H9 (cell line): Measurements from ENCODE around the gene APBA3. TPM values are rescaled to one million over a fixed set of nuclear protein-coding genes. Genes with fewer than 3 reads are reported as not detected.

ENCODE experiments used
- DNase-seq: peaks from one replicate; pipeline ENCODE4 v3.0.0-alpha.2; 2017
- H2AFZ ChIP-seq: one replicate; pipeline ENCODE4 v1.6.1; 2013; ENCODE audit warnings: mild to moderate bottlenecking, low read length, control low read depth, moderate library complexity
- H2AK5ac ChIP-seq: 2 replicates; pipeline ENCODE4 v1.6.1; 2013; ENCODE audit warnings: low read length, control low read depth, mixed read lengths; ENCODE audit not compliant: insufficient read length
- H2BK120ac ChIP-seq: one replicate; pipeline ENCODE4 v1.6.1; 2013; ENCODE audit warnings: low read depth, mild to moderate bottlenecking, low read length, control low read depth, inconsistent platforms; ENCODE audit not compliant: poor library complexity, severe bottlenecking
- H2BK12ac ChIP-seq: 2 replicates; pipeline ENCODE4 v1.6.1; 2013; ENCODE audit warnings: low read length, control low read depth, mixed read lengths, low read depth; ENCODE audit not compliant: insufficient read length
- H2BK15ac ChIP-seq: 2 replicates; pipeline ENCODE4 v1.6.1; 2013; ENCODE audit warnings: low read depth, low read length, control low read depth
- H2BK20ac ChIP-seq: one replicate; pipeline ENCODE4 v1.6.1; 2013; ENCODE audit warnings: low read depth, mild to moderate bottlenecking, low read length, control low read depth, inconsistent platforms; ENCODE audit not compliant: poor library complexity, severe bottlenecking
- H2BK5ac ChIP-seq: 2 replicates; pipeline ENCODE4 v1.6.1; 2013; ENCODE audit warnings: low read length, control low read depth, mixed read lengths; ENCODE audit not compliant: insufficient read length
- H3K14ac ChIP-seq: 2 replicates; pipeline ENCODE4 v1.6.1; 2013; ENCODE audit warnings: low read length, control low read depth; ENCODE audit not compliant: insufficient read depth
- H3K18ac ChIP-seq: 2 replicates; pipeline ENCODE4 v1.6.1; 2013; ENCODE audit warnings: low read depth, mild to moderate bottlenecking, mixed read lengths, low read length, control low read depth; ENCODE audit not compliant: insufficient read length
- H3K23ac ChIP-seq: 2 replicates; pipeline ENCODE4 v1.6.1; 2013; ENCODE audit warnings: low read length, control low read depth, mixed read lengths, low read depth; ENCODE audit not compliant: insufficient read length
- H3K23me2 ChIP-seq: 2 replicates; pipeline ENCODE4 v1.6.1; 2013; ENCODE audit warnings: low read depth, mild to moderate bottlenecking, mixed read lengths, low read length, control low read depth; ENCODE audit not compliant: insufficient read length, poor library complexity, severe bottlenecking
- H3K27ac ChIP-seq: 2 replicates; pipeline ENCODE4 v1.5.1; 2013; ENCODE audit warnings: low read length, control low read depth, mixed read lengths, low read depth; ENCODE audit not compliant: insufficient read length
- H3K27me3 ChIP-seq: 2 replicates; pipeline ENCODE4 v1.6.1; 2013; ENCODE audit warnings: low read length, control low read depth, inconsistent platforms; ENCODE audit not compliant: insufficient read depth
- H3K4ac ChIP-seq: 2 replicates; pipeline ENCODE4 v1.6.1; 2013; ENCODE audit warnings: low read depth, mild to moderate bottlenecking, control low read depth, inconsistent platforms, low read length, moderate library complexity
- H3K4me1 ChIP-seq: 2 replicates; pipeline ENCODE4 v1.6.1; 2013; ENCODE audit warnings: low read length, control low read depth, inconsistent platforms; ENCODE audit not compliant: insufficient read depth
- H3K4me2 ChIP-seq: 2 replicates; pipeline ENCODE4 v1.6.1; 2013; ENCODE audit warnings: low read length, control low read depth, mixed read lengths; ENCODE audit not compliant: insufficient read length, insufficient read depth
- H3K56ac ChIP-seq: 2 replicates; pipeline ENCODE4 v1.6.1; 2013; ENCODE audit warnings: low read depth, mild to moderate bottlenecking, mixed read lengths, low read length, control low read depth; ENCODE audit not compliant: insufficient read length
- H3K79me1 ChIP-seq: 2 replicates; pipeline ENCODE4 v1.6.1; 2013; ENCODE audit warnings: low read depth, mild to moderate bottlenecking, moderate library complexity, low read length, control low read depth, inconsistent platforms; ENCODE audit not compliant: insufficient read depth, poor library complexity, severe bottlenecking
- H3K79me2 ChIP-seq: 2 replicates; pipeline ENCODE4 v1.6.1; 2013; ENCODE audit warnings: low read length, control low read depth, inconsistent platforms; ENCODE audit not compliant: insufficient read depth
- H3K9ac ChIP-seq: 2 replicates; pipeline ENCODE4 v1.6.1; 2013; ENCODE audit warnings: low read length, control low read depth, mixed read lengths; ENCODE audit not compliant: insufficient read length; ENCODE audit errors: extremely low read depth
- H3K9me3 ChIP-seq: one replicate; pipeline ENCODE4 v1.6.1; 2013; ENCODE audit warnings: low read depth, low read length, inconsistent platforms; ENCODE audit not compliant: control insufficient read depth
- H3T11ph ChIP-seq: one replicate; pipeline ENCODE4 v1.6.1; 2013; ENCODE audit warnings: mild to moderate bottlenecking, low read length, control low read depth, inconsistent platforms
- H4K20me1 ChIP-seq: one replicate; pipeline ENCODE4 v1.6.1; 2013; ENCODE audit not compliant: control insufficient read depth, insufficient read length, insufficient read depth
- H4K5ac ChIP-seq: 2 replicates; pipeline ENCODE4 v1.6.1; 2013; ENCODE audit warnings: low read depth, mild to moderate bottlenecking, mixed read lengths, low read length, control low read depth; ENCODE audit not compliant: insufficient read length
- H4K8ac ChIP-seq: replicated peaks from 2 replicates; pipeline ENCODE4 v1.6.1; 2013; ENCODE audit warnings: low read length, control low read depth, mixed read lengths, low read depth; ENCODE audit not compliant: insufficient read length
- H4K91ac ChIP-seq: 2 replicates; pipeline ENCODE4 v1.6.1; 2013; ENCODE audit warnings: low read depth, mild to moderate bottlenecking, moderate library complexity, mixed read lengths, low read length, control low read depth; ENCODE audit not compliant: insufficient read length
- H3K27ac Mint-ChIP-seq, 3 experiments: 2 replicates in 2 of 3; 3 replicates in 1 of 3; pipeline ENCODE4 v1.8.0; 2020 to 2021; ENCODE audit warnings: mixed read lengths in 3 of 3, mild to moderate bottlenecking in 1 of 3, moderate library complexity in 1 of 3
- H3K27me3 Mint-ChIP-seq: 2 replicates; pipeline ENCODE4 v1.8.0; 2021; ENCODE audit warnings: low read depth, mild to moderate bottlenecking, moderate library complexity, mixed read lengths
- H3K36me3 Mint-ChIP-seq, 3 experiments: 2 replicates in 2 of 3; 3 replicates in 1 of 3; pipeline ENCODE4 v1.8.0; 2020 to 2021; ENCODE audit warnings: low read depth in 3 of 3, mixed read lengths in 3 of 3; ENCODE audit not compliant: insufficient read depth in 1 of 3
- H3K4me1 Mint-ChIP-seq, 2 experiments: 2 replicates each; pipeline ENCODE4 v1.8.0; 2020; ENCODE audit warnings: mixed read lengths in 2 of 2
- H3K4me3 Mint-ChIP-seq, 2 experiments: 2 replicates in 1 of 2; 3 replicates in 1 of 2; pipeline ENCODE4 v1.8.0; 2020 to 2021; ENCODE audit warnings: mild to moderate bottlenecking in 2 of 2, mixed read lengths in 2 of 2, moderate library complexity in 1 of 2
- H3K9me3 Mint-ChIP-seq, 2 experiments: 2 replicates in 1 of 2; 3 replicates in 1 of 2; pipeline ENCODE4 v1.8.0; 2020; ENCODE audit warnings: mild to moderate bottlenecking in 2 of 2, mixed read lengths in 2 of 2, moderate library complexity in 1 of 2
- WGBS: extraction: QIAGEN DNeasy Blood & Tissue Kit; methylation state at CpG from one replicate; pipeline ENCODE4 v1.1.7; 2013; ENCODE audit warnings: missing lambda C conversion rate, low lambda C conversion rate, mixed read lengths; ENCODE audit not compliant: insufficient read length; ENCODE audit errors: extremely low coverage; 5-methylcytosine and 5-hydroxymethylcytosine counted together
- total RNA-seq: library from RNA; stranded (reverse); gene quantifications from 2 replicates; pipeline ENCODE4 v1.2.1, GENCODE V29; 2021
- TF ChIP-seq, protein P1 (sequence below): fragments of 200-600 bp; sonication (generic); conservative IDR thresholded peaks from 3 replicates; pipeline ENCODE4 v1.8.0; 2021; ENCODE audit warnings: antibody characterized with exemption, mild to moderate bottlenecking

Gene APBA3
- total RNA-seq, 1 experiment from 2014 or later, result 21.8 TPM

DNA sequence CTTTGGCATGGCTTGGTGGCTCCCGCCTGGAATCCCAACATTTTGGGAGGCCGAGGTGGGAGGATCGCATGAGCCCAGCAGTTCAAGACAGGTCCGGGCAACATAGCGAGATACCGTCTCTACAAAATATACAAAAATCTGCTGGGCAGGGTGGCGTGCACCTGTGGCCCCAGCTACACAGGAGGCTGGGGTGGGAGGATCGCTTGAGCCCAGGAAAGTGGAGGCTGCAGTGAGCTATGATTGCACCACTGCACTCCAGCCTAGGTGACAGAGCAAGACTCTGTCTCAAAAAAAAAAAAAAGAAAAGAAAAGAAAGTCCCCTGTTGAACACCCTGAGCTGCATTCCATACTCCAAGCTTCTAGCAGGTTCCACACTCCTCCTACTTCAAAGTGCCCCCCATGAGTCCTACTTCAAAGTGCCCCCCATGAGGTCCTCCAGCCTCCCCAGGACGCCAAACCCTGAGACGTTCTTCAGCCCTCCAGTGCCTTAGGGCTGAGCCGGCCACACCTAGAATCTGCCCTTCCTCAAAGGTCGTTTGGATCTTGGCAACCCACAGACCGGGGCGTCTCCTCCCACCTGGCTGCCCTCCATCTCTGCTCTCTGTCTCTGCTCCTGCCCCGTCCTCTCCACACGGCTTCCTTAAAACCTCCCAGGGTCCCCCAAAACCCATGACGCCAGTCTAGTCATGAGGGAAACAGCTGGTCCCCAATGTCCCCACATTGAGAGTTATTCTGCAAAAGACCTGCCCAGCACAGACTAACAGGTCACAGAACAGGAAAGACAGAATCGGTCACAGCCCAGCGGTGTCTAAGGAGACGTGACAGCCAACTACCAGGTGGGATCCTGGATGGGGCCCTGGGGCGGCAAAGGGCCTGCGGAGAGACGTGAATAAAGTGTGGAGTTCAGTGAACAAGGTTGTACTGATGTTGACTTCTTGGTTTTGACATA is 48.6 kb downstream of the APBA3 start:
- H3K23me2 ChIP-seq, result no peaks in the 10 kb centered on the region
- no peak overlapping the region for H2BK12ac ChIP-seq
- H3K4me1 ChIP-seq, result no peaks in the 10 kb centered on the region; the same call in 1 of the 2 replicates
- H2AFZ ChIP-seq, result no peak overlapping the region
- no peak overlapping the region for H4K8ac ChIP-seq
- H2BK5ac ChIP-seq, result no peak overlapping the region
- DNase-seq, result no peak
- Mint-ChIP-seq H3K9me3 (no peaks in the 10 kb centered on the region), H3K27me3 (peaks cover 1% of the 10 kb centered on the region; the same call in 1 of the 2 replicates), H3K27ac (peak overlapping the region; percentile 10 to 87 (median 58); a peak in 4 of 7 replicates), H3K4me3 (no peak overlapping the region), H3K36me3 (no peaks in the 10 kb centered on the region), H3K4me1 (peaks cover 8 to 26% of the 10 kb centered on the region in 2 experiments)
- H3K27ac ChIP-seq, result no peak overlapping the region
- H4K20me1 ChIP-seq, result no peaks in the 10 kb centered on the region
- H2AK5ac ChIP-seq, result no peak overlapping the region
- H3K4ac ChIP-seq, result no peak overlapping the region
- H3K18ac ChIP-seq, result no peak overlapping the region
- no CpG with 5 or more reads among the region's 23 CpGs for WGBS
- H3K9ac ChIP-seq, result no peak overlapping the region
- no peak overlapping the region for H3K56ac ChIP-seq
- no peaks in the 10 kb centered on the region for H3K79me1 ChIP-seq
- H3K4me2 ChIP-seq, result no peak overlapping the region
- no peaks in the 10 kb centered on the region for H3K9me3 ChIP-seq
- H2BK20ac ChIP-seq, result no peak overlapping the region
- no peak overlapping the region for H2BK15ac ChIP-seq
- TF ChIP-seq, protein P1, sequence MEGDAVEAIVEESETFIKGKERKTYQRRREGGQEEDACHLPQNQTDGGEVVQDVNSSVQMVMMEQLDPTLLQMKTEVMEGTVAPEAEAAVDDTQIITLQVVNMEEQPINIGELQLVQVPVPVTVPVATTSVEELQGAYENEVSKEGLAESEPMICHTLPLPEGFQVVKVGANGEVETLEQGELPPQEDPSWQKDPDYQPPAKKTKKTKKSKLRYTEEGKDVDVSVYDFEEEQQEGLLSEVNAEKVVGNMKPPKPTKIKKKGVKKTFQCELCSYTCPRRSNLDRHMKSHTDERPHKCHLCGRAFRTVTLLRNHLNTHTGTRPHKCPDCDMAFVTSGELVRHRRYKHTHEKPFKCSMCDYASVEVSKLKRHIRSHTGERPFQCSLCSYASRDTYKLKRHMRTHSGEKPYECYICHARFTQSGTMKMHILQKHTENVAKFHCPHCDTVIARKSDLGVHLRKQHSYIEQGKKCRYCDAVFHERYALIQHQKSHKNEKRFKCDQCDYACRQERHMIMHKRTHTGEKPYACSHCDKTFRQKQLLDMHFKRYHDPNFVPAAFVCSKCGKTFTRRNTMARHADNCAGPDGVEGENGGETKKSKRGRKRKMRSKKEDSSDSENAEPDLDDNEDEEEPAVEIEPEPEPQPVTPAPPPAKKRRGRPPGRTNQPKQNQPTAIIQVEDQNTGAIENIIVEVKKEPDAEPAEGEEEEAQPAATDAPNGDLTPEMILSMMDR, result no peak
- no peaks in the 10 kb centered on the region for H3K79me2 ChIP-seq
- H3K14ac ChIP-seq, result no peak overlapping the region
- H3T11ph ChIP-seq, result no peak overlapping the region
- H2BK120ac ChIP-seq, result no peak overlapping the region
- no peak overlapping the region for H3K23ac ChIP-seq
- no peak overlapping the region for H4K5ac ChIP-seq
- H4K91ac ChIP-seq, result no peak overlapping the region
- no peaks in the 10 kb centered on the region for H3K27me3 ChIP-seq
